Measurements from ENCODE around the gene ABHD2.

DNA sequence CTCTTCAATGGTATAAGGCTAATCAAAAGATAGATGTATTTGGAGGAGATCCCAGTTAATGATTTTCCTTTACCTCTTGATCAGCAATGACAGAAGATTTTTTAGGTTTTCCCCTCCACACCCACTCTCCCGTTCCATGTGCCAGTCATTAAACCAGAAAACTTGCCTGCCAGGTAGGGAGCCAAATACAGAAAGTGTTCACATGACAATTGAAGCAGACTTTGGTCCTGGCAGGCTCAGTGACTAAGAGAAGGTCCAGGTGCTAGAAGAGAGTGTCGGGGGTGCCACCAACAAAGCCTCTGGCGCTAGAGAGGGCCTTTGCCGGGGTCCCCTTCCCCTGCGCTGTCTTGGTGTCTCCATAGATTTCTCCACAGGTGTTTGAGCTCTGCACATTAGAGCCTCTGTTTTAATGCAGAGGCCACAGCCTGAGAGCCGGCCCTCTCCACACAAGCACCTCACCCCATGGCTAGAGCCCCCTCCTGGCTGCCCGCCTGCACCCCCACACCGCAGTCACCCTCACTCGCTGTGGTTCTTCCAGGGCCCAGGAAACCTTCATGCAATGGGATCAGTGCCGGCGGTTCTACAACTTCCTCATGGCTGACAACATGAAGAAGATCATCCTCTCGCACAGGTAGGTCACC is 96.8 kb downstream of the ABHD2 start:
- TF ChIP-seq POLR2AphosphoS5 (IDR thresholded peaks at IDR 0.05; ENCODE audit: low read depth, low read length), result no peak
- TF ChIP-seq TAF1 (IDR thresholded peaks at IDR 0.05; ENCODE audit: borderline replicate concordance, insufficient read depth, low read length), result no peak
- no peak for TF ChIP-seq SIN3A (IDR thresholded peaks at IDR 0.05; ENCODE audit: borderline replicate concordance, insufficient read depth, low read length)
- TF ChIP-seq FOXP2 (optimal IDR thresholded peaks at IDR 0.05; ENCODE audit: borderline replicate concordance, extremely low read depth, extremely low read length, insufficient read depth), result no peak
